SK-N-SH treated with all-trans-retinoic acid at 6 μM for 48 hours (cell line): ENCODE data around the gene HGS.

Experiments
- ATAC-seq: fragments of 200-7000 bp; cut with Tn5 transposase; 3 replicates; pipeline ENCODE4 v1.9.1; 2020; ENCODE audit warnings: mild to moderate bottlenecking, moderate library complexity
- BACH2 ChIP-seq: fragments of 250-450 bp; sonication (Bioruptor Pico); IDR thresholded peaks from 2 replicates; pipeline ENCODE4 v1.9.0; 2021; ENCODE audit warnings: mild to moderate bottlenecking, borderline replicate concordance
- CSDC2 ChIP-seq: fragments of 250-450 bp; sonication (Bioruptor Pico); IDR thresholded peaks from 2 replicates; pipeline ENCODE4 v1.5.0; 2020; ENCODE audit warnings: mild to moderate bottlenecking, moderate library complexity
- ESRRG ChIP-seq: fragments of 250-450 bp; sonication (Bioruptor Pico); IDR thresholded peaks from 2 replicates; pipeline ENCODE4 v1.6.1; 2021; ENCODE audit warnings: mild to moderate bottlenecking
- GLIS3 ChIP-seq: fragments of 250-450 bp; sonication (Bioruptor Pico); IDR thresholded peaks from 2 replicates; pipeline ENCODE4 v1.5.0; 2020; ENCODE audit warnings: mild to moderate bottlenecking, moderate library complexity
- ISL1 ChIP-seq: fragments of 250-450 bp; sonication (Bioruptor Pico); IDR thresholded peaks from 2 replicates; pipeline ENCODE4 v2.1.2; 2022; ENCODE audit warnings: mild to moderate bottlenecking, moderate library complexity
- OSR1 ChIP-seq: fragments of 250-450 bp; sonication (Bioruptor Pico); IDR thresholded peaks from 2 replicates; pipeline ENCODE4 v1.8.0; 2022; ENCODE audit warnings: moderate library complexity, mild to moderate bottlenecking, inconsistent platforms
- SNAI2 ChIP-seq: fragments of 250-450 bp; sonication (Bioruptor Pico); IDR thresholded peaks from 2 replicates; pipeline ENCODE4 v1.5.0; 2020; ENCODE audit warnings: mild to moderate bottlenecking, moderate library complexity
- TCF4 ChIP-seq: fragments of 250-450 bp; sonication (Bioruptor Pico); IDR thresholded peaks from 2 replicates; pipeline ENCODE4 v1.8.0; 2021; ENCODE audit warnings: mild to moderate bottlenecking, moderate library complexity, borderline replicate concordance
- TOX ChIP-seq: fragments of 250-450 bp; sonication (Bioruptor Pico); IDR thresholded peaks from 2 replicates; pipeline ENCODE4 v1.8.0; 2021; ENCODE audit warnings: mild to moderate bottlenecking, moderate library complexity, borderline replicate concordance
- ZFP3 ChIP-seq: fragments of 250-450 bp; sonication (Bioruptor Pico); IDR thresholded peaks from 2 replicates; pipeline ENCODE4 v1.5.0; 2020; ENCODE audit warnings: mild to moderate bottlenecking, moderate library complexity
- ZFP30 ChIP-seq: fragments of 450-650 bp; formaldehyde crosslinking; IDR thresholded peaks from 2 replicates; pipeline ENCODE4 v1.5.0; 2022; ENCODE audit warnings: mild to moderate bottlenecking, moderate library complexity
- ZNF565 ChIP-seq: fragments of 450-650 bp; formaldehyde crosslinking; conservative IDR thresholded peaks from 2 replicates; pipeline ENCODE4 v1.5.0; 2020; ENCODE audit warnings: low read depth, mild to moderate bottlenecking, moderate library complexity
- ZNF70 ChIP-seq: fragments of 450-650 bp; formaldehyde crosslinking; IDR thresholded peaks from 2 replicates; pipeline ENCODE4 v1.5.0; 2020; ENCODE audit warnings: mild to moderate bottlenecking, moderate library complexity
- ZNF8 ChIP-seq: fragments of 450-650 bp; formaldehyde crosslinking; IDR thresholded peaks from 2 replicates; pipeline ENCODE4 v1.5.0; 2020; ENCODE audit warnings: mild to moderate bottlenecking, moderate library complexity
- TF ChIP-seq, protein P1 (sequence below): fragments of 250-450 bp; sonication (Bioruptor Pico); IDR thresholded peaks from 2 replicates; pipeline ENCODE4 v1.5.0; 2020; ENCODE audit warnings: mild to moderate bottlenecking, moderate library complexity
- TF ChIP-seq, protein P2 (sequence below): fragments of 250-450 bp; sonication (Bioruptor Pico); IDR thresholded peaks from 2 replicates; pipeline ENCODE4 v1.5.1; 2021; ENCODE audit warnings: mild to moderate bottlenecking, moderate library complexity
- TF ChIP-seq, protein P3 (sequence below): fragments of 250-450 bp; sonication (Bioruptor Pico); IDR thresholded peaks from 2 replicates; pipeline ENCODE4 v1.8.0; 2020; ENCODE audit warnings: mild to moderate bottlenecking, moderate library complexity, borderline replicate concordance
- TF ChIP-seq, protein P4 (sequence below): fragments of 250-450 bp; sonication (Bioruptor Pico); IDR thresholded peaks from 2 replicates; pipeline ENCODE4 v1.8.0; 2021; ENCODE audit warnings: low read depth, mild to moderate bottlenecking, moderate library complexity, borderline replicate concordance
- TF ChIP-seq, protein P5 (sequence below): fragments of 250-450 bp; sonication (Bioruptor Pico); IDR thresholded peaks from 2 replicates; pipeline ENCODE4 v1.5.1; 2020; ENCODE audit warnings: low read depth, mild to moderate bottlenecking, moderate library complexity

The HGS gene

DNA sequence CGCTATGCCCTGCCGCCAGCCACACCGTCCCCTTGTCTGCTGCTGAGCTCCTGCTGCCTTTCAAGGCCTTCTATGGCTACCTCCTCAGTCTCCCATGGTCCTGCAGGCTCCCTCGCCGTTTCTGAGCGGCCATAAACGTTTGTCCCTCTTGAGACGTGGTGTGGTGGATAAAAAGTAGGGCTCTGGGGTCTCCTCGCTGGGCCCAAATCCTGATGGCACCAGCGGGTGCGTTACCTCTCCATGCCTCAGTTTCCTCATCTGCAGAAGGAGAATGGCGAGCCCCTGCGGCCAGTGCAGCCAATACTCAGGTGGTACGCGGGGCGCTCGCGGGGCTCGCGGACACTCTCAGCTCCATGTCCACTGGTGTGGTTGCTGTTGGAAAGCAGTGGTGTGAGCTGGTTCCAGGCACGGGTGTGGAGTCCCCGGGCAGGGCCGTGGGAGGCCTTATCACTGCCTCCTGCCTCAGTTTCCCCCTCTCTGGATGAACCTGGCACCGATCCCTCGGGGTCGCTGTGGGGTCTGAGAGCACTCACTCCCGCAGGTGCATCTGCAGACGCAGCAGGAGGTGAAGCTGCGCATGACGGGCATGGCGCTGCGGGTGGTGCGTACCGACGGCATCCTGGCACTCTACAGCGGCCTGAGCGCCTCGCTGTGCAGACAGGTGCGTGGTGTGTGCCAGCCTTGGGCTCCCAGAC, 30.7 kb downstream of the HGS start:
- no peak for TF ChIP-seq SNAI2 (CRISPR knock-in tag)
- TF ChIP-seq, protein P1, sequence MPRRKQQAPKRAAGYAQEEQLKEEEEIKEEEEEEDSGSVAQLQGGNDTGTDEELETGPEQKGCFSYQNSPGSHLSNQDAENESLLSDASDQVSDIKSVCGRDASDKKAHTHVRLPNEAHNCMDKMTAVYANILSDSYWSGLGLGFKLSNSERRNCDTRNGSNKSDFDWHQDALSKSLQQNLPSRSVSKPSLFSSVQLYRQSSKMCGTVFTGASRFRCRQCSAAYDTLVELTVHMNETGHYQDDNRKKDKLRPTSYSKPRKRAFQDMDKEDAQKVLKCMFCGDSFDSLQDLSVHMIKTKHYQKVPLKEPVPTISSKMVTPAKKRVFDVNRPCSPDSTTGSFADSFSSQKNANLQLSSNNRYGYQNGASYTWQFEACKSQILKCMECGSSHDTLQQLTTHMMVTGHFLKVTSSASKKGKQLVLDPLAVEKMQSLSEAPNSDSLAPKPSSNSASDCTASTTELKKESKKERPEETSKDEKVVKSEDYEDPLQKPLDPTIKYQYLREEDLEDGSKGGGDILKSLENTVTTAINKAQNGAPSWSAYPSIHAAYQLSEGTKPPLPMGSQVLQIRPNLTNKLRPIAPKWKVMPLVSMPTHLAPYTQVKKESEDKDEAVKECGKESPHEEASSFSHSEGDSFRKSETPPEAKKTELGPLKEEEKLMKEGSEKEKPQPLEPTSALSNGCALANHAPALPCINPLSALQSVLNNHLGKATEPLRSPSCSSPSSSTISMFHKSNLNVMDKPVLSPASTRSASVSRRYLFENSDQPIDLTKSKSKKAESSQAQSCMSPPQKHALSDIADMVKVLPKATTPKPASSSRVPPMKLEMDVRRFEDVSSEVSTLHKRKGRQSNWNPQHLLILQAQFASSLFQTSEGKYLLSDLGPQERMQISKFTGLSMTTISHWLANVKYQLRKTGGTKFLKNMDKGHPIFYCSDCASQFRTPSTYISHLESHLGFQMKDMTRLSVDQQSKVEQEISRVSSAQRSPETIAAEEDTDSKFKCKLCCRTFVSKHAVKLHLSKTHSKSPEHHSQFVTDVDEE (CRISPR knock-in tag): no peak
- TF ChIP-seq, protein P2, sequence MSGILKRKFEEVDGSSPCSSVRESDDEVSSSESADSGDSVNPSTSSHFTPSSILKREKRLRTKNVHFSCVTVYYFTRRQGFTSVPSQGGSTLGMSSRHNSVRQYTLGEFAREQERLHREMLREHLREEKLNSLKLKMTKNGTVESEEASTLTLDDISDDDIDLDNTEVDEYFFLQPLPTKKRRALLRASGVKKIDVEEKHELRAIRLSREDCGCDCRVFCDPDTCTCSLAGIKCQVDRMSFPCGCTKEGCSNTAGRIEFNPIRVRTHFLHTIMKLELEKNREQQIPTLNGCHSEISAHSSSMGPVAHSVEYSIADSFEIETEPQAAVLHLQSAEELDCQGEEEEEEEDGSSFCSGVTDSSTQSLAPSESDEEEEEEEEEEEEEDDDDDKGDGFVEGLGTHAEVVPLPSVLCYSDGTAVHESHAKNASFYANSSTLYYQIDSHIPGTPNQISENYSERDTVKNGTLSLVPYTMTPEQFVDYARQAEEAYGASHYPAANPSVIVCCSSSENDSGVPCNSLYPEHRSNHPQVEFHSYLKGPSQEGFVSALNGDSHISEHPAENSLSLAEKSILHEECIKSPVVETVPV (CRISPR knock-in tag): no peak
- TF ChIP-seq ZNF70 (CRISPR knock-in tag): no peak
- no peak for TF ChIP-seq ZNF8
- no peak for TF ChIP-seq OSR1 (CRISPR knock-in tag)
- no peak for TF ChIP-seq ISL1 (CRISPR knock-in tag)
- no peak for TF ChIP-seq ZFP3
- TF ChIP-seq, protein P3, sequence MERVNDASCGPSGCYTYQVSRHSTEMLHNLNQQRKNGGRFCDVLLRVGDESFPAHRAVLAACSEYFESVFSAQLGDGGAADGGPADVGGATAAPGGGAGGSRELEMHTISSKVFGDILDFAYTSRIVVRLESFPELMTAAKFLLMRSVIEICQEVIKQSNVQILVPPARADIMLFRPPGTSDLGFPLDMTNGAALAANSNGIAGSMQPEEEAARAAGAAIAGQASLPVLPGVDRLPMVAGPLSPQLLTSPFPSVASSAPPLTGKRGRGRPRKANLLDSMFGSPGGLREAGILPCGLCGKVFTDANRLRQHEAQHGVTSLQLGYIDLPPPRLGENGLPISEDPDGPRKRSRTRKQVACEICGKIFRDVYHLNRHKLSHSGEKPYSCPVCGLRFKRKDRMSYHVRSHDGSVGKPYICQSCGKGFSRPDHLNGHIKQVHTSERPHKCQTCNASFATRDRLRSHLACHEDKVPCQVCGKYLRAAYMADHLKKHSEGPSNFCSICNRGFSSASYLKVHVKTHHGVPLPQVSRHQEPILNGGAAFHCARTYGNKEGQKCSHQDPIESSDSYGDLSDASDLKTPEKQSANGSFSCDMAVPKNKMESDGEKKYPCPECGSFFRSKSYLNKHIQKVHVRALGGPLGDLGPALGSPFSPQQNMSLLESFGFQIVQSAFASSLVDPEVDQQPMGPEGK (CRISPR knock-in tag): no peak
- no peak for TF ChIP-seq TCF4
- TF ChIP-seq BACH2: no peak
- no peak for TF ChIP-seq ZFP30 (CRISPR knock-in tag)
- no peak for TF ChIP-seq ESRRG
- no peak for TF ChIP-seq TOX (CRISPR knock-in tag)
- TF ChIP-seq, protein P4, sequence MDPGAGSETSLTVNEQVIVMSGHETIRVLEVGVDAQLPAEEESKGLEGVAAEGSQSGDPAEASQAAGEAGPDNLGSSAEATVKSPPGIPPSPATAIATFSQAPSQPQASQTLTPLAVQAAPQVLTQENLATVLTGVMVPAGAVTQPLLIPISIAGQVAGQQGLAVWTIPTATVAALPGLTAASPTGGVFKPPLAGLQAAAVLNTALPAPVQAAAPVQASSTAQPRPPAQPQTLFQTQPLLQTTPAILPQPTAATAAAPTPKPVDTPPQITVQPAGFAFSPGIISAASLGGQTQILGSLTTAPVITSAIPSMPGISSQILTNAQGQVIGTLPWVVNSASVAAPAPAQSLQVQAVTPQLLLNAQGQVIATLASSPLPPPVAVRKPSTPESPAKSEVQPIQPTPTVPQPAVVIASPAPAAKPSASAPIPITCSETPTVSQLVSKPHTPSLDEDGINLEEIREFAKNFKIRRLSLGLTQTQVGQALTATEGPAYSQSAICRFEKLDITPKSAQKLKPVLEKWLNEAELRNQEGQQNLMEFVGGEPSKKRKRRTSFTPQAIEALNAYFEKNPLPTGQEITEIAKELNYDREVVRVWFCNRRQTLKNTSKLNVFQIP (CRISPR knock-in tag): no peak
- no peak for TF ChIP-seq GLIS3 (CRISPR knock-in tag)
- TF ChIP-seq, protein P5, sequence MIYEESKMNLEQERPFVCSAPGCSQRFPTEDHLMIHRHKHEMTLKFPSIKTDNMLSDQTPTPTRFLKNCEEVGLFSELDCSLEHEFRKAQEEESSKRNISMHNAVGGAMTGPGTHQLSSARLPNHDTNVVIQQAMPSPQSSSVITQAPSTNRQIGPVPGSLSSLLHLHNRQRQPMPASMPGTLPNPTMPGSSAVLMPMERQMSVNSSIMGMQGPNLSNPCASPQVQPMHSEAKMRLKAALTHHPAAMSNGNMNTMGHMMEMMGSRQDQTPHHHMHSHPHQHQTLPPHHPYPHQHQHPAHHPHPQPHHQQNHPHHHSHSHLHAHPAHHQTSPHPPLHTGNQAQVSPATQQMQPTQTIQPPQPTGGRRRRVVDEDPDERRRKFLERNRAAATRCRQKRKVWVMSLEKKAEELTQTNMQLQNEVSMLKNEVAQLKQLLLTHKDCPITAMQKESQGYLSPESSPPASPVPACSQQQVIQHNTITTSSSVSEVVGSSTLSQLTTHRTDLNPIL: no peak
- TF ChIP-seq, all 23 proteins: peak for 0
- ATAC-seq: no peak

DNA sequence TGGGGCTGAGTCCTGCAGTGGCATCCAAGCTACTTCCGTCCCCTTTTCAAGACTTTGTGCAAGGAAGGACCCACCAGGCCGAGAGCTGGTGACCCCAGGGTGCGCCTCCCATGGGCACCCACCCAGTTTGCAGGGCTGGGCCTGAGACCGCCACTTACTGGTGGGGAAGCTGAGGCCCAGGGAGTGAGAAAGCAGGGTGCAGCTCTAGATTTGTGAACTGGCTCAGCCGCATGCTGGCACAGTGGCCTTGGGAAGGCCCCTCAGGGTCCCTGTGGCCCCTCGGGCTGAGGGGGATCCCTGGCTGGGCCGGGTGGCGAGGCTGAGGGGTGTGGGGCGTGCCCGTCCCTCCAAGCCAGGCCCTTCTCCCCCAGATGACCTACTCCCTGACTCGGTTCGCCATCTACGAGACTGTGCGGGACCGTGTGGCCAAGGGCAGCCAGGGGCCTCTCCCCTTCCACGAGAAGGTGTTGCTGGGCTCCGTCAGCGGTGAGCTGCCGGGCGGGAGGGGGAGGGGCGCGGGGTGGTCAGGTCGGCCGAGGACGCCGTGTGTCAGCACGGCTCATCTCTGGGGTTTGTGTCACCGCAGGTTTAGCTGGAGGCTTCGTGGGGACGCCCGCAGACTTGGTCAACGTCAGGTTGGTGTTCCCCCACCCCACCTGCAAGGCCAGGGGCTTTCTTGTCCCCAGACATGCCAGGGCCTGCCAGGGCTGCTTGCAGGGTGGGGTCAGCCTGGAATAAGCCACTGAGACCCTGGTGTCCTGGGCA, 31.5 kb downstream of the HGS start:
- TF ChIP-seq SNAI2 (CRISPR knock-in tag) (no peak), BACH2 (no peak), CSDC2 (CRISPR knock-in tag) (no peak)
- ATAC-seq: no peak

DNA sequence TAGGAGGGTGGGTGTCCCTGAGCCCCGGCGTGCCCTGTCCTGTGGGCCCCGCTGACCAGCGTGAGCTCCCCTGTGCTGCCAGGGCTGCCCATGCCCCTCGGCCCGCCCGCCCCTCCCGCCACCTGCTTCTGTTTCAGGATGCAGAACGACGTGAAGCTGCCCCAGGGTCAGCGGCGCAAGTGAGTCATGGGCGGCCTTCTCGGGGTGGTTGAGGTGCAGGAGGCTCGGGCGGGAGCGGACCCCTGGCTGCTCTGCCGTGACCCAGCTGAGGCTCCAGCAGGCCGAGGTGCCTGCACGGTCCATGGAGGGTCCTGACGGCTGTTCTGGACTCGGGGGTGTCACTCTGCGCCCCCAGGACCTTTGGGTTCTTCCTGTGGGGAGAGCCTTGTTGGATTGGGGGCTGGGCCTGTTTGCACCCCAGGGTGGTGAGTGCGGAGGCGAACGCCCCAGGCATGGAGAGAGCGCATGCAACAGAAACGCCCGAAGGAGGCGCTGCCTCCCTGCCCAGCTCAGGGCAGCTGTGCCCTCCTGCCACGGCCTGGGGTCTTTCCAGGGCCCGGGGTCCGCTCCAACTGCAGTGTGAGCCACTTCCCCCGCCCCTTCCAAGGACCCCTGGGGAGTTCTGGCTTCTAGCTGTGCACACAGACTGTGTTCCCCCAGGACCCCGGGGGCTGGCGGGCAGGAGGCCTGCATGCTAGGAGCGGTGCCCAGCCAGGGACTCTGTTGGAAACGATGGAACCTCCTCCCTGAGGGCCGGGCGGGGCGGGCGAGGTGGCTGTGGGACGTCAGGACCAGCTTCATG, 32.3 kb downstream of the HGS start:
- TF ChIP-seq ZNF8 (no peak), ZNF565 (CRISPR knock-in tag) (no peak), TOX (CRISPR knock-in tag) (no peak)
- TF ChIP-seq, protein P1 (CRISPR knock-in tag): no peak
- TF ChIP-seq, protein P2 (CRISPR knock-in tag): no peak
- TF ChIP-seq, all 23 proteins: peak for 0
- no peak for ATAC-seq
